ENCODE measurements around the gene ADAM15.

- TF ChIP-seq CTCF (IDR thresholded peaks at IDR 0.05) (no peak), POLR2A (IDR thresholded peaks at IDR 0.05) (no peak)
Measured at GRCh38 chr1:155011004-155011416, 40.1 kb upstream of the ADAM15 start.
